ENCODE data around the gene SEC14L2.

DNA sequence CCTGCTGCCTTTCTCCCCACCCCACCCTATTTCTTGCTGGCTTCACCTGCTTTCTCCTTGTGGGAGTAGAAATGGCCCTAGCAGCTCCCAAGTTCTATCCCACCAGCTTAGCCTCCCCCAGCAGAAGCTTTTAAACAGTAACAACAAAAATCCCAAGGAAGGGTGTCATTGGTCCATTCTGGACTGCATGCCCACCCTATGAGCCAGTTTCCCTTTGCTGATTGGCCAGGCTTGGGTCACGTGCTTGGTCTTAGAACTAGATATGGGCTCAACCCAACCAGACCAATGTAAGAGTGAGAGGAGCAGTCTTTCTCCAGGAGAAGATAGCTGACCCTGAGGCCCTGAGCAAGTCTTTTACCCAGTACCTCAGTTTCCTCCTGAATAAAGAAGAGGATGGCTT lies 31.1 kb downstream of the SEC14L2 start:
- TF ChIP-seq, protein P1, sequence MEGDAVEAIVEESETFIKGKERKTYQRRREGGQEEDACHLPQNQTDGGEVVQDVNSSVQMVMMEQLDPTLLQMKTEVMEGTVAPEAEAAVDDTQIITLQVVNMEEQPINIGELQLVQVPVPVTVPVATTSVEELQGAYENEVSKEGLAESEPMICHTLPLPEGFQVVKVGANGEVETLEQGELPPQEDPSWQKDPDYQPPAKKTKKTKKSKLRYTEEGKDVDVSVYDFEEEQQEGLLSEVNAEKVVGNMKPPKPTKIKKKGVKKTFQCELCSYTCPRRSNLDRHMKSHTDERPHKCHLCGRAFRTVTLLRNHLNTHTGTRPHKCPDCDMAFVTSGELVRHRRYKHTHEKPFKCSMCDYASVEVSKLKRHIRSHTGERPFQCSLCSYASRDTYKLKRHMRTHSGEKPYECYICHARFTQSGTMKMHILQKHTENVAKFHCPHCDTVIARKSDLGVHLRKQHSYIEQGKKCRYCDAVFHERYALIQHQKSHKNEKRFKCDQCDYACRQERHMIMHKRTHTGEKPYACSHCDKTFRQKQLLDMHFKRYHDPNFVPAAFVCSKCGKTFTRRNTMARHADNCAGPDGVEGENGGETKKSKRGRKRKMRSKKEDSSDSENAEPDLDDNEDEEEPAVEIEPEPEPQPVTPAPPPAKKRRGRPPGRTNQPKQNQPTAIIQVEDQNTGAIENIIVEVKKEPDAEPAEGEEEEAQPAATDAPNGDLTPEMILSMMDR (conservative IDR thresholded peaks at IDR 0.05; ENCODE audit: low read depth, low read length), result no peak
- TF ChIP-seq EZH2 (IDR thresholded peaks at IDR 0.05; ENCODE audit: borderline replicate concordance, low read depth, low read length, poor library complexity, severe bottlenecking), result no peak
